ENCODE results near the gene FATE1. TPM values are rescaled to one million over a fixed set of nuclear protein-coding genes. Genes with fewer than 3 reads are reported as not detected.

The FATE1 gene
- total and polyA plus RNA-seq, 2 of the 8 experiments (the other 6 are each of a cell fraction or from before 2014, with no cell fraction given): 0.12 TPM; not detected in 1

DNA sequence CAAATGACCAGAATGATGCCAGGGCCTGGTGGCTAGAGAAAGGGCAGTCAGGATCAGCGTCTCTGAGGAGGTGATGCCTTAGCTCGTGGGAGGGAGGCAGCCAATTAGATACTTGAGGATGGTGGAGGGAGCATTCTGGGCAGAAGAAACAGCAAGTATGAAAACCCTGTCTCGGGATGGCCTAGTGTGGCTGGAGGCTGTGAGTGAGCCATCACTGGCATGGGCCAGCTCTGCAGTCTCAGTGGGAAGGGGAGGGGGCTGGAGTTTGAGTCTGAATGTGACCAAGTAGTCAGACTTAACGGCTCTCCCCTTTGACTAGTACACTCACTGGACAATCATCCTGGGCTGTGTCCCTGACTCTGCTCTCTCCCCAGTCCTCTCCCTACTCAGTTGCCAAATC, 25.8 kb downstream of the FATE1 start:
- TF ChIP-seq SP2 (IDR thresholded peaks at IDR 0.05; ENCODE audit: low read length) (no peak), RBBP5 (IDR thresholded peaks at IDR 0.05; ENCODE audit: borderline replicate concordance, low read depth, low read length) (no peak), EP300 (IDR thresholded peaks at IDR 0.05; ENCODE audit: borderline replicate concordance in 1 of 2, low read depth in 2 of 2, low read length in 2 of 2) (no peak), FOSL1 (IDR thresholded peaks at IDR 0.05; ENCODE audit: insufficient read depth, low read depth, low read length) (no peak), BRCA1 (IDR thresholded peaks at IDR 0.05; ENCODE audit: low read depth, low read length) (no peak), CTCF (IDR thresholded peaks at IDR 0.05; ENCODE audit: control extremely low read depth in 1 of 3, insufficient read depth in 1 of 3, low read depth in 1 of 3, low read length in 3 of 3) (no peak), JUND (IDR thresholded peaks at IDR 0.05; ENCODE audit: low read length) (no peak), USF2 (IDR thresholded peaks at IDR 0.05; ENCODE audit: low read length) (no peak), POLR2AphosphoS5 (IDR thresholded peaks at IDR 0.05; ENCODE audit: low read depth, low read length) (no peak), ZNF274 (IDR thresholded peaks at IDR 0.05; ENCODE audit: borderline replicate concordance, extremely low read depth, low read length) (no peak)
- Histone ChIP-seq H3K27me3 (replicated peaks in 1 of 4; ENCODE audit: control insufficient read depth in 3 of 4, extremely low read depth in 1 of 4, insufficient read depth in 3 of 4, low read length in 3 of 4) (no peaks in the 10 kb centered on the region), H2BK120ac (replicated peaks; ENCODE audit: low read depth, low read length) (no peak overlapping the region), H3K4me2 (ENCODE audit: insufficient read depth in 1 of 2, low read depth in 2 of 2, low read length in 2 of 2) (no peak overlapping the region), H3K79me2 (ENCODE audit: control insufficient read depth in 1 of 2, insufficient read depth in 2 of 2, low read length in 2 of 2) (no peaks in the 10 kb centered on the region), H3K4me3 (ENCODE audit: extremely low read depth in 1 of 4, insufficient read depth in 2 of 4, low read depth in 3 of 4, low read length in 4 of 4) (no peak overlapping the region), H3K14ac (ENCODE audit: insufficient read length) (no peak overlapping the region), H2BK5ac (ENCODE audit: low read depth, low read length) (no peak overlapping the region), H3K27ac (ENCODE audit: low read depth, low read length) (no peak overlapping the region), H4K5ac (ENCODE audit: insufficient read length, low read depth, low read length) (no peak overlapping the region), H3K4ac (replicated peaks; ENCODE audit: insufficient read length, low read depth, low read length) (no peak overlapping the region), H3K23me2 (ENCODE audit: low read depth, low read length) (no peaks in the 10 kb centered on the region), H2BK20ac (ENCODE audit: low read length) (no peak overlapping the region), H4K20me1 (replicated peaks in 1 of 2; ENCODE audit: control insufficient read depth in 1 of 2, insufficient read depth in 2 of 2, low read length in 2 of 2) (no peaks in the 10 kb centered on the region), H3K79me1 (ENCODE audit: low read depth, low read length) (no peaks in the 10 kb centered on the region), H3K4me1 (replicated peaks in 1 of 4; ENCODE audit: control insufficient read depth in 3 of 4, insufficient read depth in 4 of 4, low read length in 3 of 4) (no peaks in the 10 kb centered on the region), H3K36me3 (ENCODE audit: control insufficient read depth in 2 of 4, insufficient read depth in 4 of 4, low read length in 3 of 4) (no peaks in the 10 kb centered on the region), H4K8ac (ENCODE audit: extremely low read depth, insufficient read depth, low read length) (no peak overlapping the region), H2BK12ac (ENCODE audit: low read depth, low read length) (no peak overlapping the region), H4K91ac (replicated peaks; ENCODE audit: insufficient read length, low read length) (no peak overlapping the region), H2BK15ac (ENCODE audit: low read length) (no peak overlapping the region), H3K9me3 (ENCODE audit: insufficient read depth in 2 of 2, low read depth in 1 of 2, low read length in 1 of 2) (no peaks in the 10 kb centered on the region), H3K23ac (ENCODE audit: insufficient read length) (no peak overlapping the region), H3K56ac (replicated peaks; ENCODE audit: insufficient read length, low read depth, low read length) (no peak overlapping the region), H3K18ac (ENCODE audit: extremely low read depth, low read length) (no peak overlapping the region), H3K9ac (replicated peaks in 1 of 4; ENCODE audit: extremely low read depth in 1 of 4, low read depth in 3 of 4, low read length in 3 of 4) (no peak overlapping the region), H2AFZ (ENCODE audit: low read length) (no peak overlapping the region), H2AK5ac (ENCODE audit: low read depth, low read length) (no peak overlapping the region)
- DNase-seq (ENCODE audit: low read depth in 1 of 2, low spot score in 2 of 2) (no peak), FAIRE-seq (no peak)
- CTCF ChIA-PET (ENCODE audit: partially characterized antibody): interaction anchor here (2.7 kb wide), 1 partner anchor 11 kb away, joined by 8 read pairs; no protein-coding TSS in a partner anchor
- POLR2A ChIA-PET (ENCODE audit: partially characterized antibody): no interaction called here
- WGBS, 2 experiments (ENCODE audit: extremely low coverage in 1 of 2, insufficient coverage in 1 of 2, insufficient read length in 1 of 2, insufficient replicate concordance in 2 of 2, low coverage in 1 of 2, low lambda C conversion rate in 2 of 2, missing lambda C conversion rate in 1 of 2): 90% methylated on average over 3 of the region's 4 CpGs; no CpG with 5 or more reads in 1 of the 2 experiments

Measured in H1 (cell line).